Putamen (tissue), 1 donor: Measurements from ENCODE around the gene STAMBPL1.

ENCODE experiments used
- DNase-seq: peaks from one replicate; pipeline ENCODE4 v3.0.0-alpha.2; 2016; ENCODE audit warnings: low spot score

Gene STAMBPL1

GRCh38 chr10:88952647-88953111 is 72.6 kb downstream of the STAMBPL1 start, which contains the start of gene ACTA2:
Gene ACTA2, minus strand, starts transcription at chr10:88952773. Its CDS starts 3,843 bp downstream, at chr10:88948930.
- DNase-seq = no peak

- no peak for DNase-seq
Observed at GRCh38 chr10:88953662-88954061, 73.6 kb downstream of the STAMBPL1 start.

- DNase-seq = no peak
Observed at GRCh38 chr10:88954458-88955083, 74.5 kb downstream of the STAMBPL1 start.

- no peak for DNase-seq
Observed at GRCh38 chr10:88957381-88957780, 77.3 kb downstream of the STAMBPL1 start.

GRCh38 chr10:88958721-88959120 is 78.7 kb downstream of the STAMBPL1 start:
- no peak for DNase-seq

GRCh38 chr10:88960802-88961201 is 80.8 kb downstream of the STAMBPL1 start:
- no peak for DNase-seq

- no peak for DNase-seq
Observed at GRCh38 chr10:88961266-88961665, 81.2 kb downstream of the STAMBPL1 start.

- no peak for DNase-seq
Observed at GRCh38 chr10:88962336-88962735, 82.3 kb downstream of the STAMBPL1 start.

- DNase-seq = no peak
Observed at GRCh38 chr10:88963318-88963717, 83.3 kb downstream of the STAMBPL1 start.

- no peak for DNase-seq
Observed at GRCh38 chr10:88964360-88964759, 84.3 kb downstream of the STAMBPL1 start.

GRCh38 chr10:88964869-88965415 is 84.9 kb downstream of the STAMBPL1 start:
- no peak for DNase-seq

- no peak for DNase-seq
Observed at GRCh38 chr10:88966797-88967196, 86.8 kb downstream of the STAMBPL1 start.

GRCh38 chr10:88968391-88968790 is 88.3 kb downstream of the STAMBPL1 start:
- no peak for DNase-seq

GRCh38 chr10:88971221-88972061 is 91.4 kb downstream of the STAMBPL1 start:
- DNase-seq = no peak
